ENCODE results near the gene GLCE.

The GLCE gene

DNA sequence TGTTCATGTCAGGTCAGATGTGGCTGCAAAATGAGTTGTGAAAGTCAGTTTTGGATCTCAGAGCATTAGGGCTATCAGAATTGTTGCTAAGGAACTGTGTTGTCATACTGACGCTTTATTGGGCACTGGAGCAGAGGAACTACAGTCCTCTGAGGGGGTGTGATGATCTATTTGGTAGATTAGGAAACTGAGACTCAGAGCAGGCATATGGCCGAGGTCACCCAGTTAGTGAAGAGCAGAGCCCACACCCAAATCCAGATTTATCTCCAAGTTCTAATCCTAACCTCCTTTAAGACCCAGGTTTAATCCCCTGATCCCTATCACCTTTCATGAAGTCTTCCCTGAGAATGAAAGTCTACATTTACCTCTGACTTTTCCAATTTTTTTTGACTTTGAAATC is 25.6 kb upstream of the GLCE start:
- in situ Hi-C loops (cut with MboI; ENCODE audit: low pct_unique_long_range_greater_than_20kb, low sequenced_read_pairs, unreplicated experiment) = no loop called here
- TF ChIP-seq CTCF (IDR thresholded peaks at IDR 0.05; ENCODE audit: extremely low read depth, insufficient read depth, missing control alignments) = no peak
- DNase-seq (ENCODE audit: low spot score) = no peak

DNA sequence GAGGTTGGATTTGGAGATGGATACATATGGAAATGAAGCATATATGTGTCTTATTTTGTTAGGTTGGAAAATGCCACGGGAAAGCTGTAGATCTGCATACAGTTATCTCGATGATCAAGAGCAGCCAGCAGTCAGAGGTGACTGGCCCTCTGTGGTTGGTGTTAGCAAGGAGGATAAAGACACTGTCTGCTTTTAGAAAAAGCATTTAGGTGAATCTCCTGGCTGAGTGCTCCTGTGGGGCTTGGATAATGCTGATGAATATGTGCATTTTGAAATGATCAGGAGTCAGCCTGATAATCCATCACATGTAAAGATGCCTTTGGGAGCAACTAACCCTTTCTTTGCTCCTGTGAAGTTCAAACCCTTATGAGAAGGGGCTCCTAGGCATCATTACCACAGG is 24.9 kb upstream of the GLCE start:
- no peak for TF ChIP-seq CTCF (IDR thresholded peaks at IDR 0.05; ENCODE audit: extremely low read depth, insufficient read depth, missing control alignments)
- no peak for DNase-seq (ENCODE audit: low spot score)
- in situ Hi-C loops (cut with MboI; ENCODE audit: low pct_unique_long_range_greater_than_20kb, low sequenced_read_pairs, unreplicated experiment) = no loop called here

DNA sequence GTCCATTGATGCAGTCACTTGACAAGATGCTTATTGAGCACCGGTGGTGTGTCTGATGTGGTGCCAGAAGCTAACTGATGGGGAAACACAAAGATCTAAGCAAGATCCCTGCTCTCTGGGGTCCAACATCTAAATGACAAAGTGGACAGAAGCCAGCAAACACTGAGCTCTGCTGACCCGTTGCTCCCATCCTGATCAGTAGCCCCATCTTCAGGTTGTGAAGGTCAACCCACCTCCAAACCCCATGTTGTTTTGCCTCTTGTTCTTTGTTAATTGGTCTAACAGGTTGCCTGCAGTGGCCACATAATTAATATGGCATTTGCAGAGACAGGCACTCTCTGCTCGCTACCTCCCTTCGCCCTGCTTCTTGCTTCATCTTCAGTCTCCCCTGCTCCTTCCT is 21.5 kb upstream of the GLCE start:
- in situ Hi-C loops (cut with MboI; ENCODE audit: low pct_unique_long_range_greater_than_20kb, low sequenced_read_pairs, unreplicated experiment) = no loop called here
- DNase-seq (ENCODE audit: low spot score) = no peak
- TF ChIP-seq CTCF (IDR thresholded peaks at IDR 0.05; ENCODE audit: extremely low read depth, insufficient read depth, missing control alignments) = no peak

- in situ Hi-C loops (cut with MboI; ENCODE audit: low pct_unique_long_range_greater_than_20kb, low sequenced_read_pairs, unreplicated experiment) = no loop called here
- TF ChIP-seq CTCF (IDR thresholded peaks at IDR 0.05; ENCODE audit: extremely low read depth, insufficient read depth, missing control alignments) = no peak
- no peak for DNase-seq (ENCODE audit: low spot score)
Observed at GRCh38 chr15:69140306-69140705, 20.1 kb upstream of the GLCE start.

DNA sequence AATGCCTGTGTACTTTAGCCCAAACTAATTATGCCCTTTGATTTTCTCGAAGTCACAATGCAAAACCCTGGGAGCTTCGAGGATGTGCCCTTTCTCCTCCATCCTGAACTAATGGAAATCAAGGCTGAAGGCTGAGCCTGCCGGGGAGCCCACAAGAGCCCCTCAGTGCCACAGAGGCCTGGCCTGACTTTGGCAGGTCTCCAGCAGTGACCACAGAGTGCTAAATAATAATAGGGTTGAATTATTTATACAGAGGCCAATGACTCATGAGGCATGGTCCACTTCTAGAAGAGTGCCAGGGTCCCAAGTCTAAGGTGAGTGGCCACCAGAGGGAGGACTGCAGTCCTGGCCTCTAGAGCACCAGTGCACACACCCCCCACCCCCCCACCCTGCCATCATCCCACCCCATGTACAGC is 19.1 kb upstream of the GLCE start:
- TF ChIP-seq CTCF (IDR thresholded peaks at IDR 0.05; ENCODE audit: extremely low read depth, insufficient read depth, missing control alignments) = no peak
- no peak for DNase-seq (ENCODE audit: low spot score)
- in situ Hi-C loops (cut with MboI; ENCODE audit: low pct_unique_long_range_greater_than_20kb, low sequenced_read_pairs, unreplicated experiment) = no loop called here

GRCh38 chr15:69141833-69142232 is 18.6 kb upstream of the GLCE start:
- TF ChIP-seq CTCF (IDR thresholded peaks at IDR 0.05; ENCODE audit: extremely low read depth, insufficient read depth, missing control alignments) = no peak
- no peak for DNase-seq (ENCODE audit: low spot score)
- in situ Hi-C loops (cut with MboI; ENCODE audit: low pct_unique_long_range_greater_than_20kb, low sequenced_read_pairs, unreplicated experiment) = no loop called here

All from GM13977 (cell line).